SK-N-SH (cell line): ENCODE results near the gene ZNF791. TPM values are rescaled to one million over a fixed set of nuclear protein-coding genes. Genes with fewer than 3 reads are reported as not detected.

Experiments used
- CTCF ChIA-PET: fragments of 300-600, 350-600 bp; formaldehyde crosslinking; extraction: SDS; loops from one replicate; lab custom pipeline; 2021; lab: Yijun Ruan, JAX
- POLR2A ChIA-PET: fragments of 350-600 bp; sonication (Branson Sonifier 250); formaldehyde crosslinking; extraction: SDS; loops from one replicate; lab custom pipeline; 2020; ENCODE audit warnings: antibody characterized with exemption, inconsistent platforms; lab: Yijun Ruan, JAX
- DNase-seq: peaks from one replicate; pipeline ENCODE4 v3.0.0; 2012
- H2AFZ ChIP-seq: fragments of 200-600 bp; sonication (generic); 2 replicates; pipeline ENCODE4 v1.8.1; 2016; ENCODE audit warnings: antibody characterized with exemption, mild to moderate bottlenecking, low read depth
- H3F3A ChIP-seq: fragments of 200-600 bp; sonication (generic); replicated peaks from 2 replicates; pipeline ENCODE3; 2016; ENCODE audit warnings: antibody characterized with exemption, mild to moderate bottlenecking; ENCODE audit not compliant: insufficient read depth
- H3K27ac ChIP-seq, 2 experiments: fragments of 200-500 bp in 1 of 2; fragments of 200-600 bp in 1 of 2; sonication (Bioruptor generic) in 1 of 2; sonication (generic), shearing (Covaris generic) in 1 of 2; 2 replicates each; pipeline versions ENCODE4 v1.5.1 to v1.6.1; 2014 to 2016; ENCODE audit warnings: low read depth in 2 of 2, inconsistent platforms in 1 of 2, low read length in 1 of 2, mild to moderate bottlenecking in 1 of 2, mixed read lengths in 1 of 2
- H3K27me3 ChIP-seq: fragments of 200-600 bp; sonication (generic), shearing (Covaris generic); 2 replicates; pipeline ENCODE4 v1.6.1; 2016; ENCODE audit warnings: mixed run types; ENCODE audit not compliant: insufficient read depth
- H3K36me3 ChIP-seq, 2 experiments: fragments of 200-500 bp in 1 of 2; fragments of 200-600 bp in 1 of 2; sonication (Bioruptor generic) in 1 of 2; sonication (generic) in 1 of 2; replicated peaks in 1 of 2; 2 replicates each; pipeline versions ENCODE3 to v1.5.1; 2014 to 2016; ENCODE audit warnings: low read length in 1 of 2, mild to moderate bottlenecking in 1 of 2; ENCODE audit not compliant: insufficient read depth in 2 of 2, control insufficient read depth in 1 of 2
- H3K4me1 ChIP-seq, 2 experiments: fragments of 200-500 bp in 1 of 2; fragments of 200-600 bp in 1 of 2; sonication (Bioruptor generic) in 1 of 2; sonication (generic), shearing (Covaris generic) in 1 of 2; 2 replicates each; pipeline versions ENCODE4 v1.5.1 to v1.6.1; 2014 to 2016; ENCODE audit warnings: low read depth in 1 of 2, low read length in 1 of 2, mixed run types in 1 of 2; ENCODE audit not compliant: insufficient read depth in 2 of 2, control insufficient read depth in 1 of 2
- H3K4me2 ChIP-seq: fragments of 200-600 bp; sonication (generic), shearing (Covaris generic); 2 replicates; pipeline ENCODE4 v1.6.1; 2017; ENCODE audit warnings: mixed run types
- H3K4me3 ChIP-seq, 2 experiments: fragments of 200-500 bp in 1 of 2; fragments of 200-600 bp in 1 of 2; sonication (Bioruptor generic) in 1 of 2; sonication (generic), shearing (Covaris generic) in 1 of 2; 2 replicates each; pipeline versions ENCODE4 v1.5.1 to v1.8.1; 2014 to 2016; ENCODE audit warnings: low read depth in 2 of 2, inconsistent platforms in 1 of 2, low read length in 1 of 2, mild to moderate bottlenecking in 1 of 2, mixed read lengths in 1 of 2, moderate library complexity in 1 of 2
- H3K79me2 ChIP-seq: fragments of 200-600 bp; sonication (generic); 2 replicates; pipeline ENCODE4 v1.8.1; 2017; ENCODE audit warnings: mild to moderate bottlenecking; ENCODE audit not compliant: insufficient read depth
- H3K9ac ChIP-seq: fragments of 200-600 bp; sonication (generic); 2 replicates; pipeline ENCODE4 v1.6.1; 2017; ENCODE audit warnings: mixed run types
- H3K9me2 ChIP-seq: fragments of 200-600 bp; sonication (generic); 2 replicates; pipeline ENCODE4 v1.6.1; 2017; ENCODE audit warnings: mixed run types
- H3K9me3 ChIP-seq: fragments of 200-600 bp; sonication (generic); 2 replicates; pipeline ENCODE4 v1.6.1; 2017; ENCODE audit warnings: mixed run types, mild to moderate bottlenecking, moderate library complexity
- H4K20me1 ChIP-seq: fragments of 200-600 bp; sonication (generic); 2 replicates; pipeline ENCODE4 v1.6.1; 2017; ENCODE audit warnings: mild to moderate bottlenecking, mixed run types; ENCODE audit not compliant: insufficient read depth
- CHD2 ChIP-seq: fragments of 150-350 bp; IDR thresholded peaks from 2 replicates; pipeline ENCODE4 v1.6.1; 2018; ENCODE audit warnings: low read length; ENCODE audit not compliant: partially characterized antibody
- ELF1 ChIP-seq: IDR thresholded peaks from 2 replicates; pipeline ENCODE4 v1.4.0; 2012
- EZH2phosphoT487 ChIP-seq: fragments of 200-600 bp; sonication (generic); IDR thresholded peaks from 2 replicates; pipeline ENCODE4 v1.6.1; 2017; ENCODE audit warnings: low read depth, mixed run types, mild to moderate bottlenecking, antibody characterized with exemption, moderate library complexity, borderline replicate concordance
- FOSL2 ChIP-seq: IDR thresholded peaks from 2 replicates; pipeline ENCODE4 v1.4.0; 2012; ENCODE audit warnings: low read depth, mild to moderate bottlenecking, moderate library complexity, borderline replicate concordance
- FOXJ3 ChIP-seq: sonication (generic); formaldehyde crosslinking; IDR thresholded peaks from 2 replicates; pipeline ENCODE4 v1.5.1; 2020; ENCODE audit warnings: mild to moderate bottlenecking, missing genetic modification reagents
- FOXM1 ChIP-seq: IDR thresholded peaks from 2 replicates; pipeline ENCODE4 v1.4.0; 2012; ENCODE audit warnings: low read depth, mild to moderate bottlenecking
- GATA2 ChIP-seq: sonication (generic); formaldehyde crosslinking; IDR thresholded peaks from 2 replicates; pipeline ENCODE4 v1.5.0; 2020; ENCODE audit warnings: mild to moderate bottlenecking, missing genetic modification reagents
- JUND ChIP-seq: IDR thresholded peaks from 2 replicates; pipeline ENCODE4 v1.4.0; 2012
- MEF2A ChIP-seq: IDR thresholded peaks from 2 replicates; pipeline ENCODE4 v1.4.0; 2012; ENCODE audit warnings: low read depth, borderline replicate concordance
- NFIC ChIP-seq: IDR thresholded peaks from 2 replicates; pipeline ENCODE4 v1.4.0; 2012; ENCODE audit warnings: borderline replicate concordance
- NRF1 ChIP-seq: IDR thresholded peaks from 2 replicates; pipeline ENCODE4 v1.6.1; 2012; ENCODE audit warnings: low read depth, mild to moderate bottlenecking, low read length
- POLR2AphosphoS5 ChIP-seq: IDR thresholded peaks from 2 replicates; pipeline ENCODE4 v1.6.1; 2012; ENCODE audit warnings: low read depth, low read length
- RAD21 ChIP-seq: IDR thresholded peaks from 2 replicates; pipeline ENCODE4 v1.6.1; 2012; ENCODE audit warnings: mild to moderate bottlenecking, low read length
- RXRA ChIP-seq: IDR thresholded peaks from 2 replicates; pipeline ENCODE4 v1.4.0; 2012; ENCODE audit warnings: low read depth, mild to moderate bottlenecking, borderline replicate concordance
- SMC3 ChIP-seq: IDR thresholded peaks from 2 replicates; pipeline ENCODE4 v1.6.1; 2012; ENCODE audit warnings: low read depth, low read length, improper control_type of control experiment
- TAF1 ChIP-seq: IDR thresholded peaks from 2 replicates; pipeline ENCODE4 v1.6.1; 2012; ENCODE audit warnings: low read depth, mild to moderate bottlenecking, low read length, moderate library complexity, borderline replicate concordance
- TCF12 ChIP-seq: IDR thresholded peaks from 2 replicates; pipeline ENCODE4 v1.4.0; 2012
- TEAD4 ChIP-seq: IDR thresholded peaks from 2 replicates; pipeline ENCODE4 v1.4.0; 2012; ENCODE audit warnings: mild to moderate bottlenecking, borderline replicate concordance; ENCODE audit not compliant: insufficient read depth
- WGBS: methylation state at CpG from one replicate; pipeline ENCODE4 v1.1.6; 2017; ENCODE audit warnings: low lambda C conversion rate; 5-methylcytosine and 5-hydroxymethylcytosine counted together
- polyA plus RNA-seq, 3 experiments: library from polyadenylated mRNA; depleted of rRNA; stranded (reverse); fragments of >200 nt; gene quantifications; 2 replicates each; pipeline ENCODE4 v1.2.3, GENCODE V29; 2012
- TF ChIP-seq, protein P1 (sequence below): fragments of 200-600 bp; sonication (generic); IDR thresholded peaks from 2 replicates; pipeline ENCODE4 v1.6.1; 2017; ENCODE audit warnings: antibody characterized with exemption, mild to moderate bottlenecking, moderate library complexity
- TF ChIP-seq, protein P2 (sequence below): IDR thresholded peaks from 2 replicates; pipeline ENCODE4 v1.4.0; 2012; ENCODE audit warnings: low read depth, borderline replicate concordance
- TF ChIP-seq, protein P3 (sequence below): IDR thresholded peaks from 2 replicates; pipeline ENCODE4; 2012
- TF ChIP-seq, protein P4 (sequence below): IDR thresholded peaks from 2 replicates; pipeline ENCODE4 v1.6.1; 2012; ENCODE audit warnings: mild to moderate bottlenecking, low read depth, low read length, moderate library complexity
- TF ChIP-seq, protein P5 (sequence below): IDR thresholded peaks from 2 replicates; pipeline ENCODE4 v1.4.0; 2012; ENCODE audit warnings: low read depth, borderline replicate concordance

ZNF791 gene
- polyA plus RNA-seq, 1 of the 3 experiments (the other 2 are of a cell fraction), result 8.9 TPM

DNA sequence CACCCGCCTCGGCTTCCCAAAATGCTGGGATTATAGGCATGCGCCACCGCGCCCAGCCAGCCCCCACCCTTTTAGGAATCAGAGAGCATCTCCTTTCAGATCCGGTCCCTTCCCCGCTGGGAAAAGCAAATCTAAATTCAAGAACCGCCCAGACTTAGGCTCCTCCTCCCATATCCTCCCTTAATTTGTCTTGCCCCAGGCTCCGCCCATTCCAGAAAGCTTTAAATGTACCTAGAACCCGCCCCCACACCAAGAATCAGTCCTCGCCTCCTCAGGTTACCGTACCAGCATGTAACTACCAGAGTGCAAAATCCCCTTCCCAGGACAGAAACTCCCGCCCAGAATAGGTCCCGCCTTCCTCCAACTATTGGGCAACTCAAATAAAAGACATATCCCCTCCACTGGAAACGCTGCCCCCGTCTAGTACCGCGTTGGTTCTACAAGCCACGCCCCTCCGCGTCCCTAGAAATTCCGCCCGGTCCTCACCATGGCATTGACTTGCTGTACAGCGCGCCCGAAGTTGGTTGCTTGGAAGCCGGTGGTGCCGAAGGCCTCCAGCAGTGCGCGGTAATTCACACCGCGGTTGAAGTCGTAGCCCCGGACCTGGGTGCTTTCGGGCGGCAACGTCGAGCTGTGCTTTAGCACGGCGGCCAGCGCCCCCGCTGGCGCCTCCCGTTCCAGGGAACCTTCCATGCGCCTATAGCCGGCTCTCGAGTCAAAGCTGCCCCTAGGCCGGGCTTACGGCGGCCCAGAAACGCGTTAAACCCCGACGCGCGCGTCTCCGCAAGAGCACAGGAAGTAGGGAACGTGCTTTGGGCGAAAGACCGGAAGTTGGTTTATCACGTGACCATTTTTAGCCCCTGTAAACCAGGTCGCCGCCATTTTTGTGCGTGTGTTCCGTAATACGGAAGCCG is 70.6 kb downstream of the ZNF791 start, which contains the start of gene DHPS:
Gene DHPS (minus strand): TSS at position 807 of the 914 bp plus-strand sequence. CDS start 114 bp downstream, at position 693.
- Histone ChIP-seq H2AFZ (peak within 1 kb of the TSS; percentile 93), H3K9me2 (no peaks in the 10 kb centered on the region), H3K27me3 (no peaks in the 10 kb centered on the region), H3K36me3 (peaks cover 18 to 33% of the 10 kb centered on the region in 2 experiments), H3F3A (peaks cover 13% of the 10 kb centered on the region), H3K9ac (peak within 1 kb of the TSS; percentile 100), H3K79me2 (peaks cover 22% of the 10 kb centered on the region; the same call in 1 of the 2 replicates), H3K4me2 (peak within 1 kb of the TSS; percentile 99), H3K27ac (peak within 1 kb of the TSS; percentile 96 to 100), H4K20me1 (peaks cover 7% of the 10 kb centered on the region), H3K9me3 (no peaks in the 10 kb centered on the region), H3K4me3 (peak within 1 kb of the TSS; percentile 76 to 94), H3K4me1 (peaks cover 0 to 4% of the 10 kb centered on the region in 2 experiments; a peak in 1 of 4 replicates)
- POLR2A ChIA-PET, result interaction anchor here (0.6 to 1.8 kb wide), 7 partner anchors 12 to 149 kb away, joined by 3 to 6 read pairs (median 3); partner anchors contain the start of genes FBXW9 and JUNB
- DNase-seq, result peak; percentile 90
- CTCF ChIA-PET, result interaction anchor here (1.4 to 3.1 kb wide), 4 partner anchors 9 to 117 kb away, joined by 3 to 21 read pairs (median 10); partner anchors contain the start of genes MAN2B1 and WDR83
- WGBS, result under 1% methylated on average over 66 of the region's 68 CpGs
- TF ChIP-seq, protein P1, sequence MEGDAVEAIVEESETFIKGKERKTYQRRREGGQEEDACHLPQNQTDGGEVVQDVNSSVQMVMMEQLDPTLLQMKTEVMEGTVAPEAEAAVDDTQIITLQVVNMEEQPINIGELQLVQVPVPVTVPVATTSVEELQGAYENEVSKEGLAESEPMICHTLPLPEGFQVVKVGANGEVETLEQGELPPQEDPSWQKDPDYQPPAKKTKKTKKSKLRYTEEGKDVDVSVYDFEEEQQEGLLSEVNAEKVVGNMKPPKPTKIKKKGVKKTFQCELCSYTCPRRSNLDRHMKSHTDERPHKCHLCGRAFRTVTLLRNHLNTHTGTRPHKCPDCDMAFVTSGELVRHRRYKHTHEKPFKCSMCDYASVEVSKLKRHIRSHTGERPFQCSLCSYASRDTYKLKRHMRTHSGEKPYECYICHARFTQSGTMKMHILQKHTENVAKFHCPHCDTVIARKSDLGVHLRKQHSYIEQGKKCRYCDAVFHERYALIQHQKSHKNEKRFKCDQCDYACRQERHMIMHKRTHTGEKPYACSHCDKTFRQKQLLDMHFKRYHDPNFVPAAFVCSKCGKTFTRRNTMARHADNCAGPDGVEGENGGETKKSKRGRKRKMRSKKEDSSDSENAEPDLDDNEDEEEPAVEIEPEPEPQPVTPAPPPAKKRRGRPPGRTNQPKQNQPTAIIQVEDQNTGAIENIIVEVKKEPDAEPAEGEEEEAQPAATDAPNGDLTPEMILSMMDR, result 0 out of 2 replicates have a peak, but pooled peaks have one; percentile 12
- no peak for TF ChIP-seq SMC3
- TF ChIP-seq, protein P2, sequence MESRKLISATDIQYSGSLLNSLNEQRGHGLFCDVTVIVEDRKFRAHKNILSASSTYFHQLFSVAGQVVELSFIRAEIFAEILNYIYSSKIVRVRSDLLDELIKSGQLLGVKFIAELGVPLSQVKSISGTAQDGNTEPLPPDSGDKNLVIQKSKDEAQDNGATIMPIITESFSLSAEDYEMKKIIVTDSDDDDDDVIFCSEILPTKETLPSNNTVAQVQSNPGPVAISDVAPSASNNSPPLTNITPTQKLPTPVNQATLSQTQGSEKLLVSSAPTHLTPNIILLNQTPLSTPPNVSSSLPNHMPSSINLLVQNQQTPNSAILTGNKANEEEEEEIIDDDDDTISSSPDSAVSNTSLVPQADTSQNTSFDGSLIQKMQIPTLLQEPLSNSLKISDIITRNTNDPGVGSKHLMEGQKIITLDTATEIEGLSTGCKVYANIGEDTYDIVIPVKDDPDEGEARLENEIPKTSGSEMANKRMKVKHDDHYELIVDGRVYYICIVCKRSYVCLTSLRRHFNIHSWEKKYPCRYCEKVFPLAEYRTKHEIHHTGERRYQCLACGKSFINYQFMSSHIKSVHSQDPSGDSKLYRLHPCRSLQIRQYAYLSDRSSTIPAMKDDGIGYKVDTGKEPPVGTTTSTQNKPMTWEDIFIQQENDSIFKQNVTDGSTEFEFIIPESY, result peak; percentile 86
- no peak for TF ChIP-seq MEF2A
- TF ChIP-seq FOXJ3, result no peak
- TF ChIP-seq EZH2phosphoT487, result no peak
- TF ChIP-seq POLR2AphosphoS5, result peak; percentile 68
- TF ChIP-seq FOXM1, result no peak
- TF ChIP-seq, protein P3, sequence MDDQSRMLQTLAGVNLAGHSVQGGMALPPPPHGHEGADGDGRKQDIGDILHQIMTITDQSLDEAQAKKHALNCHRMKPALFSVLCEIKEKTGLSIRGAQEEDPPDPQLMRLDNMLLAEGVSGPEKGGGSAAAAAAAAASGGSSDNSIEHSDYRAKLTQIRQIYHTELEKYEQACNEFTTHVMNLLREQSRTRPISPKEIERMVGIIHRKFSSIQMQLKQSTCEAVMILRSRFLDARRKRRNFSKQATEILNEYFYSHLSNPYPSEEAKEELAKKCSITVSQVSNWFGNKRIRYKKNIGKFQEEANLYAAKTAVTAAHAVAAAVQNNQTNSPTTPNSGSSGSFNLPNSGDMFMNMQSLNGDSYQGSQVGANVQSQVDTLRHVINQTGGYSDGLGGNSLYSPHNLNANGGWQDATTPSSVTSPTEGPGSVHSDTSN, result peak; percentile 55
- TF ChIP-seq, protein P4, sequence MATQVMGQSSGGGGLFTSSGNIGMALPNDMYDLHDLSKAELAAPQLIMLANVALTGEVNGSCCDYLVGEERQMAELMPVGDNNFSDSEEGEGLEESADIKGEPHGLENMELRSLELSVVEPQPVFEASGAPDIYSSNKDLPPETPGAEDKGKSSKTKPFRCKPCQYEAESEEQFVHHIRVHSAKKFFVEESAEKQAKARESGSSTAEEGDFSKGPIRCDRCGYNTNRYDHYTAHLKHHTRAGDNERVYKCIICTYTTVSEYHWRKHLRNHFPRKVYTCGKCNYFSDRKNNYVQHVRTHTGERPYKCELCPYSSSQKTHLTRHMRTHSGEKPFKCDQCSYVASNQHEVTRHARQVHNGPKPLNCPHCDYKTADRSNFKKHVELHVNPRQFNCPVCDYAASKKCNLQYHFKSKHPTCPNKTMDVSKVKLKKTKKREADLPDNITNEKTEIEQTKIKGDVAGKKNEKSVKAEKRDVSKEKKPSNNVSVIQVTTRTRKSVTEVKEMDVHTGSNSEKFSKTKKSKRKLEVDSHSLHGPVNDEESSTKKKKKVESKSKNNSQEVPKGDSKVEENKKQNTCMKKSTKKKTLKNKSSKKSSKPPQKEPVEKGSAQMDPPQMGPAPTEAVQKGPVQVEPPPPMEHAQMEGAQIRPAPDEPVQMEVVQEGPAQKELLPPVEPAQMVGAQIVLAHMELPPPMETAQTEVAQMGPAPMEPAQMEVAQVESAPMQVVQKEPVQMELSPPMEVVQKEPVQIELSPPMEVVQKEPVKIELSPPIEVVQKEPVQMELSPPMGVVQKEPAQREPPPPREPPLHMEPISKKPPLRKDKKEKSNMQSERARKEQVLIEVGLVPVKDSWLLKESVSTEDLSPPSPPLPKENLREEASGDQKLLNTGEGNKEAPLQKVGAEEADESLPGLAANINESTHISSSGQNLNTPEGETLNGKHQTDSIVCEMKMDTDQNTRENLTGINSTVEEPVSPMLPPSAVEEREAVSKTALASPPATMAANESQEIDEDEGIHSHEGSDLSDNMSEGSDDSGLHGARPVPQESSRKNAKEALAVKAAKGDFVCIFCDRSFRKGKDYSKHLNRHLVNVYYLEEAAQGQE, result no peak
- TF ChIP-seq TCF12, result no peak; the same call in 1 of the 2 replicates
- TF ChIP-seq JUND, result no peak
- TF ChIP-seq ELF1, result peak; percentile 83
- peak; percentile 86 for TF ChIP-seq CHD2
- TF ChIP-seq RAD21, result no peak
- TF ChIP-seq NFIC, result no peak
- no peak for TF ChIP-seq RXRA
- TF ChIP-seq, protein P5, sequence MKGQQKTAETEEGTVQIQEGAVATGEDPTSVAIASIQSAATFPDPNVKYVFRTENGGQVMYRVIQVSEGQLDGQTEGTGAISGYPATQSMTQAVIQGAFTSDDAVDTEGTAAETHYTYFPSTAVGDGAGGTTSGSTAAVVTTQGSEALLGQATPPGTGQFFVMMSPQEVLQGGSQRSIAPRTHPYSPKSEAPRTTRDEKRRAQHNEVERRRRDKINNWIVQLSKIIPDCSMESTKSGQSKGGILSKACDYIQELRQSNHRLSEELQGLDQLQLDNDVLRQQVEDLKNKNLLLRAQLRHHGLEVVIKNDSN, result peak; percentile 93
- no peak for TF ChIP-seq TEAD4
- TF ChIP-seq FOSL2, result no peak
- TF ChIP-seq NRF1, result peak; percentile 20; the same call in 1 of the 2 replicates
- peak; percentile 65 for TF ChIP-seq TAF1
- no peak for TF ChIP-seq GATA2 (CRISPR knock-in tag)
